OCI-LY3 (cell line): ENCODE results near the gene ACSL6.

Experiments used
- H2AFZ ChIP-seq: fragments of 200-600, 300-600 bp; shearing (Covaris generic); 2 replicates; pipeline ENCODE4 v1.6.0; 2014; ENCODE audit warnings: antibody characterized with exemption, low read depth, low read length
- H3K27ac ChIP-seq: fragments of 200-600, 300-600 bp; sonication (generic); 2 replicates; pipeline ENCODE4 v1.5.1; 2014; ENCODE audit warnings: mild to moderate bottlenecking, low read length, moderate library complexity, mixed read lengths
- H3K27me3 ChIP-seq: fragments of 200-600, 300-600 bp; sonication (generic); 2 replicates; pipeline ENCODE4 v1.6.1; 2014; ENCODE audit warnings: low read depth, low read length, mixed read lengths
- H3K36me3 ChIP-seq: fragments of 200-600, 300-600 bp; sonication (generic); replicated peaks from 2 replicates; pipeline ENCODE3; 2014; ENCODE audit warnings: low read depth, low read length, mixed read lengths
- H3K4me1 ChIP-seq: fragments of 300-600, 200-600 bp; sonication (generic); 2 replicates; pipeline ENCODE4 v1.6.1; 2014; ENCODE audit warnings: low read length, mixed read lengths
- H3K4me2 ChIP-seq: fragments of 200-600, 300-600 bp; sonication (generic); 2 replicates; pipeline ENCODE4 v1.6.1; 2014; ENCODE audit warnings: low read length, mixed read lengths
- H3K4me3 ChIP-seq: fragments of 300-600, 200-600 bp; sonication (generic); 2 replicates; pipeline ENCODE4 v1.5.1; 2014; ENCODE audit warnings: antibody characterized with exemption, mild to moderate bottlenecking, low read length, moderate library complexity
- H3K79me2 ChIP-seq: fragments of 300-600, 200-600 bp; shearing (Covaris generic); 2 replicates; pipeline ENCODE4 v1.6.1; 2014; ENCODE audit warnings: mild to moderate bottlenecking, low read length, mixed read lengths
- H3K9ac ChIP-seq: fragments of 300-600, 200-600 bp; shearing (Covaris generic); 2 replicates; pipeline ENCODE4 v1.6.0; 2014; ENCODE audit warnings: mild to moderate bottlenecking, low read length, moderate library complexity
- H3K9me3 ChIP-seq: fragments of 200-600, 300-600 bp; shearing (Covaris generic); 2 replicates; pipeline ENCODE4 v1.6.1; 2014; ENCODE audit warnings: low read length, mixed read lengths; ENCODE audit not compliant: insufficient read depth
- H4K20me1 ChIP-seq: fragments of 200-600, 300-600 bp; sonication (generic); 2 replicates; pipeline ENCODE4 v1.6.1; 2016; ENCODE audit warnings: low read length, mixed read lengths; ENCODE audit not compliant: insufficient read depth
- EZH2phosphoT487 ChIP-seq: fragments of 200-600 bp; shearing (Covaris generic); IDR thresholded peaks from 2 replicates; pipeline ENCODE4 v1.6.1; 2018; ENCODE audit warnings: antibody characterized with exemption, mixed run types, low read depth
- TF ChIP-seq, protein P1 (sequence below): fragments of 200-600, 300-600 bp; sonication (generic); IDR thresholded peaks from 2 replicates; pipeline ENCODE4 v1.5.1; 2014; ENCODE audit warnings: antibody characterized with exemption, low read length, low read depth

ACSL6 gene

DNA sequence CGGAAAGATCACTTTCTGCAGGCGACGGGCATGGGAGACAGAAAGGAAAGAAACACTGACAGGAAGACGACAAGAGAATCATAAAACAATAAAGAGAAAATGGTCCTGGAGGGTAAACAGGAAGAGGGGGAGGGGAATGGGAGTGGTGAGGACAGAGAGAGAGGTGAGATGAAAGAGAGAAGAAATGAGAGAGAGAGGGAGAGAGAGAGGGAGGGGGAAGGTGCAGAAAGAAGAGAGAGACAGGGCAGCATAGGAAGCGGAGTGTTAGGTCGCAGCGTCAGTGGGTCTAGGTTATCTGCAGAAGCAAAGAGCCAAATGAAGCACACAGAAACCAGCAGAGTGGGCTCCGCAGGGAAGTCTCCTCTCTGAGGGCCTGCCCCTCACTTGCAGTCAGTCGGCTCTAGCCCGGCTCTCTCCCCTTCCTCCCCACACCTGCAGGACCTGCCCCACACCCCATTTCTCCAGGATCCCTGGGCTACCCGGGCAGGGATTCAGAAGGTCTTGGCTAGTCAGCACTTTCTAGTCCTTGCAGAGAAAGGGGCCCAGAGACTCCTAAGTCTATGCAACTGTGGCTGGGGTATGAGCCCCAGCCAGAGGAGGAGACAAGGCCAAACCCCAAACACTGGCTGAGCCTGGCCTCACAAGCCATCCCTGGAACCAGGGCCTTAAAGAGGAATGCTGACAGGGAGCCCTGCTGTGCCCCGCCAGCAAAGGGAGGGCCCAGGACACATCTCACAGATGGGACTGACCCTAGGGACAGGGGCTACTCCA lies 36.3 kb downstream of the ACSL6 start:
- H3K9ac ChIP-seq, result no peak overlapping the region

GRCh38 chr5:131974622-131974955 lies 36.9 kb downstream of the ACSL6 start:
- Histone ChIP-seq H3K9ac (no peak overlapping the region), H3K79me2 (no peaks in the 10 kb centered on the region), H3K4me1 (no peaks in the 10 kb centered on the region), H3K4me3 (no peak overlapping the region), H3K27ac (no peak overlapping the region), H2AFZ (no peak overlapping the region), H3K9me3 (no peaks in the 10 kb centered on the region), H4K20me1 (no peaks in the 10 kb centered on the region), H3K27me3 (peaks cover 2% of the 10 kb centered on the region; the same call in 1 of the 2 replicates), H3K36me3 (no peaks in the 10 kb centered on the region), H3K4me2 (no peak overlapping the region)
- TF ChIP-seq EZH2phosphoT487, result no peak
- TF ChIP-seq, protein P1, sequence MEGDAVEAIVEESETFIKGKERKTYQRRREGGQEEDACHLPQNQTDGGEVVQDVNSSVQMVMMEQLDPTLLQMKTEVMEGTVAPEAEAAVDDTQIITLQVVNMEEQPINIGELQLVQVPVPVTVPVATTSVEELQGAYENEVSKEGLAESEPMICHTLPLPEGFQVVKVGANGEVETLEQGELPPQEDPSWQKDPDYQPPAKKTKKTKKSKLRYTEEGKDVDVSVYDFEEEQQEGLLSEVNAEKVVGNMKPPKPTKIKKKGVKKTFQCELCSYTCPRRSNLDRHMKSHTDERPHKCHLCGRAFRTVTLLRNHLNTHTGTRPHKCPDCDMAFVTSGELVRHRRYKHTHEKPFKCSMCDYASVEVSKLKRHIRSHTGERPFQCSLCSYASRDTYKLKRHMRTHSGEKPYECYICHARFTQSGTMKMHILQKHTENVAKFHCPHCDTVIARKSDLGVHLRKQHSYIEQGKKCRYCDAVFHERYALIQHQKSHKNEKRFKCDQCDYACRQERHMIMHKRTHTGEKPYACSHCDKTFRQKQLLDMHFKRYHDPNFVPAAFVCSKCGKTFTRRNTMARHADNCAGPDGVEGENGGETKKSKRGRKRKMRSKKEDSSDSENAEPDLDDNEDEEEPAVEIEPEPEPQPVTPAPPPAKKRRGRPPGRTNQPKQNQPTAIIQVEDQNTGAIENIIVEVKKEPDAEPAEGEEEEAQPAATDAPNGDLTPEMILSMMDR, result no peak

More for the DNA sequence above, 36.3 kb downstream of the ACSL6 start:
- Histone ChIP-seq H3K36me3 (no peaks in the 10 kb centered on the region), H3K4me2 (no peak overlapping the region), H3K27me3 (peaks cover 2% of the 10 kb centered on the region; the same call in 1 of the 2 replicates), H3K27ac (no peak overlapping the region), H3K4me1 (no peaks in the 10 kb centered on the region), H3K79me2 (no peaks in the 10 kb centered on the region), H3K9me3 (no peaks in the 10 kb centered on the region), H3K4me3 (no peak overlapping the region), H2AFZ (no peak overlapping the region), H4K20me1 (no peaks in the 10 kb centered on the region)
- TF ChIP-seq, protein P1, result no peak
- no peak for TF ChIP-seq EZH2phosphoT487

DNA sequence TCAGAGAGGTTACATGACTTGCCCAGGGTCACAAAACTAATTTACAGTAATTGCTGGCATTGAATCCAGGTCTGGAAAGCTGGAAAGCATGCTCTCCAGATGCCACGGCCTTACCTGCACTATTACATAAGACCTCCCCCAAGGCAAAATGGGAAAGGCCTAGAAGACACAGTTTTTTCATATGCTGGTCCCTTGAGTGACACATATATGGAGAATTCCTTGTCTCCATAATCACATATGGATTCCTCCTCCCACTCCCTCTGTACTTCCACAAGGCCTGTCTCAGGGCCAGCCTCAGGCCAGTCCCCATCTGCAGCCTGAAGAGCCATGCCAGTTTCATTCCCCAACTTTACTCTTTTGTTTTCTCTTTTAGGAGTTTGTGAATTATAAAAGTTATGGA lies 37.4 kb downstream of the ACSL6 start:
- Histone ChIP-seq H3K9me3 (no peaks in the 10 kb centered on the region), H3K79me2 (no peaks in the 10 kb centered on the region)
- TF ChIP-seq EZH2phosphoT487, result no peak
- TF ChIP-seq, protein P1, result no peak

DNA sequence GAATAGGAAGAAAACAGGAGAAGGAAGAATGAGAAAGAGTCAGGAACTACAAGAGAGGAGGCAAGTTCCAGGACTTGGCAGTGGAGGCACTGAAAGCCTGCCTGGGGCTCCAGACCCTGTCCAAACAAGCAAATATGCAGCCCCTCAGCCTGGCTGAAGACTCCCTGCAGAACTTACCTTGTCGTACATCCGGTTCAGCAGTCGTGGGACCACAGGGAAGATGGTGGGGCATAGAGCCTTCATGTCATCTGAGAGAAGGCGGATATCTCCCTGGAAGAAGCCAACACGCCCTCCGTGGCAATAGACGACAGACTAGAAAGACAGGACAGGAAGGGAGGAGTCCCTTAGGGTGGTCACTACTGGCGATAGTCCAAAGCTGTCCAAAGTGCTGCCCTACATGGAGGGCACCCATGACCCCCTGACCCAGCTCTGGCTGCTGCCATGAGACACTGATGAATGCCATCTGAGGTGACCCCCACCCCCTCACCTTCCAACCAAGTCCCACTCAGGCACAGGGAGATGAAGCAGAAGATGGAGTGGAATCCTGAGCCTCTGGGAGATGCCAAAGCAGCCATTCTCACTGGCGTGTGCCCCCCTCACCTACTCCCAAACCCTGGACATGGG lies 38.3 kb downstream of the ACSL6 start:
- TF ChIP-seq, protein P1, result no peak
- no peak for TF ChIP-seq EZH2phosphoT487
- H3K36me3 ChIP-seq, result no peaks in the 10 kb centered on the region
- H3K4me2 ChIP-seq, result no peak overlapping the region

More for the DNA sequence above, 37.4 kb downstream of the ACSL6 start:
- Histone ChIP-seq H3K4me1 (no peaks in the 10 kb centered on the region), H3K4me3 (no peak overlapping the region), H3K27ac (no peak overlapping the region), H3K9ac (no peak overlapping the region), H3K4me2 (no peak overlapping the region), H3K27me3 (peaks cover under 1% of the 10 kb centered on the region; the same call in 1 of the 2 replicates), H2AFZ (no peak overlapping the region), H4K20me1 (no peaks in the 10 kb centered on the region), H3K36me3 (no peaks in the 10 kb centered on the region)

More for the DNA sequence above, 38.3 kb downstream of the ACSL6 start:
- Histone ChIP-seq H3K9me3 (no peaks in the 10 kb centered on the region), H3K4me3 (no peak overlapping the region), H3K9ac (no peak overlapping the region), H2AFZ (no peak overlapping the region), H3K27me3 (no peaks in the 10 kb centered on the region; the same call in 1 of the 2 replicates), H4K20me1 (no peaks in the 10 kb centered on the region), H3K27ac (no peak overlapping the region), H3K79me2 (no peaks in the 10 kb centered on the region), H3K4me1 (no peaks in the 10 kb centered on the region)
